Kidney epithelial cell (primary cell): Measurements from ENCODE around the gene PPT2. TPM values are rescaled to one million over a fixed set of nuclear protein-coding genes. Genes with fewer than 3 reads are reported as not detected.
"Not testable (repeated sequence)": the region's sequence is repeated elsewhere in the genome, so short reads cannot be mapped to it uniquely, and the experiment has no call there.

Experiments
- DNase-seq: peaks from one replicate; pipeline ENCODE4 v3.0.0-alpha.2; 2010; ENCODE audit warnings: low read depth
- H3K27me3 ChIP-seq: 2 replicates; pipeline ENCODE4 v1.6.0; 2011; ENCODE audit warnings: low read length; ENCODE audit not compliant: control insufficient read depth, insufficient read depth
- H3K36me3 ChIP-seq: 2 replicates; pipeline ENCODE4 v1.5.1; 2011; ENCODE audit warnings: low read length; ENCODE audit not compliant: control insufficient read depth, insufficient read depth
- H3K4me3 ChIP-seq: 2 replicates; pipeline ENCODE4 v1.5.1; 2011; ENCODE audit warnings: low read depth, mild to moderate bottlenecking, control low read depth, low read length
- CTCF ChIP-seq: IDR thresholded peaks from 2 replicates; pipeline ENCODE4 v1.5.1; 2011; ENCODE audit warnings: mild to moderate bottlenecking, moderate library complexity, low read length, control low read depth, inconsistent platforms; ENCODE audit not compliant: insufficient read depth, poor library complexity, severe bottlenecking
- total RNA-seq: library from RNA; depleted of rRNA; stranded (reverse); fragments of >200 nt; gene quantifications from 2 replicates; pipeline ENCODE4 v1.2.3, GENCODE V29; 2015

The PPT2 gene
- total RNA-seq, 1 donor from 2014 or later = 12.9 TPM

GRCh38 chr6:32181915-32182529 is 28.1 kb downstream of the PPT2 start:
- H3K4me3 ChIP-seq = no peak overlapping the region
- no peak for TF ChIP-seq CTCF
- no peaks in the 10 kb centered on the region for H3K27me3 ChIP-seq
- DNase-seq = no peak
- H3K36me3 ChIP-seq = no peaks in the 10 kb centered on the region

GRCh38 chr6:32182555-32182981 is 28.6 kb downstream of the PPT2 start:
- Histone ChIP-seq H3K27me3 (no peaks in the 10 kb centered on the region), H3K36me3 (no peaks in the 10 kb centered on the region), H3K4me3 (no peak overlapping the region)
- no peak for TF ChIP-seq CTCF
- DNase-seq = no peak

GRCh38 chr6:32183030-32183429 is 29.1 kb downstream of the PPT2 start:
- no peak for DNase-seq
- Histone ChIP-seq H3K36me3 (no peaks in the 10 kb centered on the region), H3K27me3 (no peaks in the 10 kb centered on the region), H3K4me3 (no peak overlapping the region)
- no peak for TF ChIP-seq CTCF

- Histone ChIP-seq H3K36me3 (no peaks in the 10 kb centered on the region), H3K27me3 (no peaks in the 10 kb centered on the region), H3K4me3 (no peak overlapping the region)
- DNase-seq = no peak
- no peak for TF ChIP-seq CTCF
Observed at GRCh38 chr6:32183483-32184083, 29.6 kb downstream of the PPT2 start.

- no peak for TF ChIP-seq CTCF
- H3K4me3 ChIP-seq = no peak within 1 kb of the TSS
- no peaks in the 10 kb centered on the region for H3K36me3 ChIP-seq
- no peaks in the 10 kb centered on the region for H3K27me3 ChIP-seq
- no peak for DNase-seq
Observed at GRCh38 chr6:32184084-32184640, 30.2 kb downstream of the PPT2 start, which contains the start of gene AGER. Gene AGER (minus strand): TSS chr6:32184253. CDS start chr6:32184222, 31 bp downstream.

GRCh38 chr6:32185681-32186131 is 31.8 kb downstream of the PPT2 start:
- H3K36me3 ChIP-seq, H3K4me3 ChIP-seq, H3K27me3 ChIP-seq: not testable (repeated sequence)
- DNase-seq = peak; percentile 73

GRCh38 chr6:32186151-32186840 is 32.4 kb downstream of the PPT2 start:
- not testable (repeated sequence) for H3K36me3 ChIP-seq, H3K27me3 ChIP-seq, DNase-seq, H3K4me3 ChIP-seq
